NCI-H748 (cell line): ENCODE measurements around the gene MAGEB3.
A peak's percentile ranks its signal among the peaks of the same experiment; 100 is the strongest.
"Not testable (repeated sequence)": the region's sequence is repeated elsewhere in the genome, so short reads cannot be mapped to it uniquely, and the experiment has no call there.

Source experiments
- DNase-seq: peaks from one replicate; lab custom pipeline; 2025; ENCODE audit not compliant: unreplicated experiment; lab: John Stamatoyannopoulos, UW

Gene MAGEB3

GRCh38 chrX:30230395-30230794 lies at the start of gene MAGEB3:
Gene MAGEB3, plus strand, starts transcription at chrX:30230657. Its CDS starts 5,268 bp downstream, at chrX:30235925.
- DNase-seq = no peak

DNA sequence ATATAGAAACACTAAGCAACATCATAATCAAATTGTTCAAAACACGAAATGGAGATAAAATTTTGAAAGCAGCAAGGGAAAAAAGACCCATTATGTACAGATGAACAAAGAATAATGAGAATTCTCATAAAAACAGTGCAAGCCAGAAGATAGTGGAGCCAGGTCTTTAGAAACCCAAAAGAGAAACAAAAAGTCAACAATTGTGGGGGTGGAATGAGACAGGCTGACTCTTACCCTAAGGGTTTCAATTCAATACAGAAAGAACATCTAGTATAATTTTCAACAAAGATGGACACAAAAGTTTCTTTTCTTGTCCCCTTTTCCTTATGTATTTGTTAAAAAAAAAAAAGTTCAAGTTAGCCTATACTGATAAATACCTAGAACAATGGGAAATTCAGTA lies 49.1 kb upstream of the MAGEB3 start:
- DNase-seq = no peak

GRCh38 chrX:30183554-30183953 lies 46.9 kb upstream of the MAGEB3 start:
- no peak for DNase-seq

GRCh38 chrX:30190426-30190825 lies 40.0 kb upstream of the MAGEB3 start:
- no peak for DNase-seq

DNA sequence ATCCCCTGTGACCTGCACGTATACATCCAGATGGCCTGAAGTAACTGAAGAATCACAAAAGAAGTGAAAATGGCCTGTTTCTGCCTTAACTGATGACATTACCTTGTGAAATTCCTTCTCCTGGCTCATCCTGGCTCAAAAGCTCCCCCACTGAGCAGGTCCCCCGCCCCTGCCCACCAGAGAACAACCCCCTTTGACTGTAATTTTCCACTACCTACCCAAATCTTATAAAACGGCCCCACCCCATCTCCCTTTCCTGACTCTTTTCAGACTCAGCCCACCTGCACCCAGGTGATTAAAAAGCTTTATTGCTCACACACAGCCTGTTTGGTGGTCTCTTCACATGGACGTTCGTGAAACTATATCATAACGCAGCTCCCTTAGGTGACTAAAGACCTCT lies 36.5 kb upstream of the MAGEB3 start:
- DNase-seq = not testable (repeated sequence)

GRCh38 chrX:30196322-30196721 lies 34.1 kb upstream of the MAGEB3 start:
- DNase-seq = no peak

DNA sequence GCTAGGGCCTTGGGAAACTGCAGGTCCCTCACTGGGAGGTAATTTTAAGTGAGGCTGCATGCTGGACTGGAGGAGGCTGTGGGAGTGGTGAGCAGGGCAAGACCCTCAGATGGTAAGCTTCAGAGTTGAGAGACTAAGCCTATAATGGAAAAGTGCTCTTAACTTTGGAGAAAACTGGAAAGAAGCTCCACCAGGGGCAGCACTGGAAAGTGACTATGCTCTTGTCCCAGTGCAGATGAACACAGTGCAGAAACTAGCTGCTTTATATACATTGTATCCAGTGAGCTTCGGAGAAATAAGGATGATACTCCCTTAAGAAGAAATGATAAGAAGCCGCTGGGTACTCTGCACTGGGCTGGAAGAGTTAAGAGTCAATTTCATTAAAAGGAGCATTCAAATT lies 18.3 kb upstream of the MAGEB3 start:
- DNase-seq = no peak

GRCh38 chrX:30215357-30215843 lies 15.1 kb upstream of the MAGEB3 start, which contains the start of gene MAGEB2:
Gene MAGEB2, plus strand, starts transcription at chrX:30215563. Its CDS starts 3,018 bp downstream, at chrX:30218581.
- peak; percentile 1 for DNase-seq

GRCh38 chrX:30217465-30217864 lies 13.0 kb upstream of the MAGEB3 start:
- DNase-seq = no peak

GRCh38 chrX:30219372-30219771 lies 11.1 kb upstream of the MAGEB3 start:
- no peak for DNase-seq

DNA sequence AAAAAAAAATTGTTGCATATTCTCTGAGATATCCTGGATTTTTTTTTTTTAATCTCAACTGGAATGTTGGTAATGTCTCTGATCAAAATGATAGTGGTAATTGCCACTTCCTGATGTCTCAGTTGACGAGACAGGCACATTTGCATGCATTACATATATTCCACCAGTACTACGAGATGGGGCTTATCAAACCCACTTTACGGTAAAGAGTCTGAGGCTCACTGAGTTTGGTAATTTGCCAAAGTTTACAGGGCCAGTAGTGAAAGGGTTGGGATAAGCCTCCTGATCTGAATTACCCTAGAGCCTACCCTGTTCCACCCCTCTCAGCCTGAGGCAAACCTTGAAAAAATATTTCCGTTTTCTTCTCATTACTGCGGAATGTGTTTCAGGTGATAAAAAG lies 9.8 kb upstream of the MAGEB3 start:
- no peak for DNase-seq

DNA sequence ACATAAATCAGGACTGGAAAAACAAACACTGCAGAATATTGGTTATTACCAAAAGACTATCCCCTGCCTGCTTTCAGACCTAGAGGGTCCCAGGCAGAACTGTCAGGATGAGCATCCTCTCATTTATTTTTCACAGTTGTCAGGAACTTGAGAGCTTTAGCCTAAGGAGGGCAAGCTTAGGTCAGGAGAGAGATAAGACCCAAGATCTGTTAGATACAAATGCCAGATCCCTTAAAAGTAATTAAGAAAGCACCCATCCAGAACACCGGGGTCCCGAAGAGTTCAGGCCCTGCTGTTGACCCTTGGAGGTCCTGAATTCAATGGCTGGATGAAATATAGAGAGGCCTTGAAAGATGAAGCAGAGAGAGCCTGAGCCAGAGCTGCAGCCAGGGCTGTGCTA lies 5.9 kb upstream of the MAGEB3 start:
- DNase-seq = no peak

DNA sequence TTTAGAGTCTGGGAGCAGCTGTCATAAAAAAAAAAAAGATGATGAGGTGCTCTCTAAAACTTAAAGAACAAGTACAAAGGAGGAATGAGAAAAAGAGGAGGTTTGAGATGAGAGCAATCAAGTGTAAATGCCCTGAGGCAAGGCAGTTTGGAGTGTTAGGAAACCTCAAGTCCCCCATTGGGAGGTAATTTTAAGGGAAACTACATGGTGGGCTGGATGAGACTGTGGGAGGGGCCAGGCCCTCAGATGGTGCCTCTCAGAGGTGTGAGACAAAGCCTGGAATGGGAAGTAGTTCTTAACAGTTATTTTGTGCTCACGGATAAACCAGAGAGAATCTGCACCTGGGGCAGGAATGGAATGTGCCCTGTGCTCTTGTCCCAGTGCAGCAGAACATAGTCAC lies 1.9 kb upstream of the MAGEB3 start:
- DNase-seq = no peak

GRCh38 chrX:30241724-30242415 lies 11.4 kb downstream of the MAGEB3 start, which contains the start of gene MAGEB4:
Gene MAGEB4, plus strand, starts transcription at chrX:30242000. Its CDS starts 136 bp downstream, at chrX:30242136.
- no peak for DNase-seq

- no peak for DNase-seq
Observed at GRCh38 chrX:30246769-30247489, 16.5 kb downstream of the MAGEB3 start, which contains the start of gene MAGEB1. Gene MAGEB1, plus strand, starts transcription at chrX:30247146. Its CDS starts 3,348 bp downstream, at chrX:30250494.

DNA sequence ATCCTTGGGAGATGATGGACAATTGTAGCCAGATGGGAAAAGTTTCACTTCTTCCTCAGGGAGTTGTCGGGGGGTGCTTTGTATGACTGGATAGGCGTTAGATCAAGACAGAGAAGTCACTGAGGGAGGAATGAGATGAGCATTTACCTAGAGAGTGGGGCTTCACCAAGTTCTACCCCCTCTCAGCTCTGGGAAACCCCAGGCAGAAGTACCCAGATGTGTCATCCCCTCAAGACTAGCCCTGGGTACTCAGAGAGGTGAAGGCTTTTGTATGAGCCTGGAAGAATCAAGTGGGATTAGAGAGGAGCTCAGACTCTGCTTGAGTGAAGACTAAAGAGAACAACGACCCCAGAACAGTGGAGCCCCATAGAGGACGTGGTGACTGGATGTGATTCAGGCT lies 18.4 kb downstream of the MAGEB3 start:
- no peak for DNase-seq

DNA sequence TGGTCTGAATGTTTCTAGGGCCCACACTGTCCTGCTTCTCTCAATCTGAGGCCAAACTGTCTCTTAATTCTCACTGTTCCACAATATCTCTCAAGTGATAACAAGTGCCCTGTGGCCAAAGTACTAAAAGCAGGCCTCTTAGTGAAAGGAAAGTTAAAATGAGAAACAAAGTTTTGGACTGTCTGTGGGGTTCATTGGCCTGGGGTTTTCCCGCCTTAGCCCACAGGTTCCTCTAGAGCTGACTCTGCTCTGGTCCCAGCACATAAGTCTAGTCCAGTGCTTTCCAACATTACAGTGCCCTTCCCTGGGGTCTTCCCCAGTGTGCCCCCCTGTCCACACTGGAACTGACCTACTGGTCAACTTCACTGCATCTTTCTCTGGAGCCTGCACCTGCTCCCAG lies 22.8 kb downstream of the MAGEB3 start:
- DNase-seq = no peak

GRCh38 chrX:30259927-30260326 lies 29.5 kb downstream of the MAGEB3 start:
- no peak for DNase-seq

DNA sequence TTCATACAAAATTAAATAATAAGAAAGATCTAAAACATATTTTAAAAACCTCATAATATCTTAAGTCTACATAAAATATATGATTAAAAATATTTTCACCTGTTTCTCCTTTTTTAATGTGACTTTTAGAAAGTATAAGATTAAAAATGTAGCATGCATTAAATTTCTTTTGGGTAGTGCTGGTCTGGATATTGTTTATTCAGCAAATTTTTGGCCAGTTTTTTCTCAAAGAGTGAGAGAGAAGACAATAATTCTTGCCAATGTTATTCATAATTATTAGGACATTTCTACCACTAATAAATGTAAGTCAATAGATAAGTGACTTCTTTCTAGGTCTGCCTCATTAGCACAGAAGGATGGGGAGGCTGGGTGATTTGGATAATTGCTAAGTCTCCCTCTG lies 30.6 kb downstream of the MAGEB3 start:
- DNase-seq = no peak

DNA sequence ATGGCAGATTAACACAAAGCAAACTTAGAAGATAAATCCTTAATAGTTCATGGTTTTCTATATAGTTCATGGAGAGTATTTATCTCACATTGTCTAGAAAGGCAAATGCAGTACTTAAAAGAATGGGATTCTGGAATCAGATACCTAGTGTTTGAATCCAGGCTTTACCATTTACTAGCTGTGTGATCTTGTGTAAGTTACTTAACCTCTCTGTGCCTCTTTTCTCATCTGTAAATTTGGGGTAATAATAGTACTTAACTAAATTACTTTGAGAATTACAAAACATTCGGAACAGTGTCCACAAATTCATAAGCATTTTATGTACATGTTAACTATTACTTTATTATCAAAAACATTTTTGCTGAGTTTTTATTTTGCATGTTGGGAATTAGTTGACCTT lies 32.3 kb downstream of the MAGEB3 start:
- DNase-seq = no peak

- no peak for DNase-seq
Observed at GRCh38 chrX:30270639-30271038, 40.2 kb downstream of the MAGEB3 start.

DNA sequence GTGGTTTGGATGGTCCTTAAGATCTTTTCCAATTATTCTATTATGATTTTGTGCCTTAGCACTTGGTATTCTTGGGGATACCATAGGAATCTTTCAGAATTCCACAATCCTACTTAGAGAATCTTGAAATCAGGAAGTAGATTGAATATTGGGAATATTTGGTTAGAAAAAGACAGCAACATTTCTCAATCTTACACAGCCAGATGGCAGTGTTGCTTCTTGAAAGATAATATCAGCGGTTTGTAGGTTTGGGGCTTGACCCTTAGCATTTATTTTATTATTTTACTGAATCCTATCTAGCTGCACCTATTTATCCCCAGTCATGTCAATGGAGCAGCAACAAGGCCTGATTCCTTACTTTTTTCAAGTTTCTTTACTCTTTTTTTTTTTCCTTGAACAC lies 45.0 kb downstream of the MAGEB3 start:
- peak; percentile 0 for DNase-seq
